ENCODE measurements around the gene CACNB2. TPM values are rescaled to one million over a fixed set of nuclear protein-coding genes. Genes with fewer than 3 reads are reported as not detected.
A peak's percentile ranks its signal among the peaks of the same experiment; 100 is the strongest.
"Not testable (repeated sequence)": the region's sequence is repeated elsewhere in the genome, so short reads cannot be mapped to it uniquely, and the experiment has no call there.

Gene CACNB2
- total and polyA plus RNA-seq, 4 donors, result 0.38 to 3.1 (median 0.83) TPM

GRCh38 chr10:18178854-18179483, 38.7 kb downstream of the CACNB2 start:
- Histone ChIP-seq H3K36me3 (ENCODE audit: control insufficient read depth in 4 of 4, insufficient read depth in 3 of 4, low read depth in 1 of 4, low read length in 3 of 4) (no peaks in the 10 kb centered on the region), H3K27me3 (ENCODE audit: control insufficient read depth in 4 of 4, insufficient read depth in 4 of 4, low read length in 3 of 4) (no peaks in the 10 kb centered on the region), H3K9ac (ENCODE audit: low read depth in 1 of 2, low read length in 2 of 2) (no peak overlapping the region), H3K27ac (ENCODE audit: low read depth in 1 of 2, low read length in 2 of 2) (no peak overlapping the region), H3K9me3 (ENCODE audit: control insufficient read depth in 4 of 4, low read length in 3 of 4) (no peaks in the 10 kb centered on the region), H3K4me1 (ENCODE audit: control insufficient read depth in 4 of 4, insufficient read depth in 4 of 4, low read length in 3 of 4) (no peaks in the 10 kb centered on the region), H3K4me3 (ENCODE audit: low read depth in 1 of 3, low read length in 3 of 3) (no peak overlapping the region)
- no peak for DNase-seq (ENCODE audit: low spot score)
- TF ChIP-seq REST (IDR thresholded peaks at IDR 0.05) (no peak), JUND (IDR thresholded peaks at IDR 0.05) (no peak), EGR1 (IDR thresholded peaks at IDR 0.05; ENCODE audit: low read depth in 2 of 2) (no peak), ATF3 (IDR thresholded peaks at IDR 0.05) (no peak)
- 62% methylated on average over 3 of the region's 3 CpGs for WGBS

- no peak overlapping the region for H3K9ac ChIP-seq (ENCODE audit: low read depth in 1 of 2, low read length in 2 of 2)
- WGBS, result 54% methylated on average over 6 of the region's 6 CpGs
- no peaks in the 10 kb centered on the region for H3K4me1 ChIP-seq (ENCODE audit: control insufficient read depth in 4 of 4, insufficient read depth in 4 of 4, low read length in 3 of 4)
- H3K9me3 ChIP-seq (ENCODE audit: control insufficient read depth in 4 of 4, low read length in 3 of 4), result no peaks in the 10 kb centered on the region
- TF ChIP-seq HNF4A (conservative IDR thresholded peaks at IDR 0.05), result no peak
- peak; percentile 34 to 71 for TF ChIP-seq RXRA (IDR thresholded peaks at IDR 0.05)
- no peak for TF ChIP-seq RAD21 (IDR thresholded peaks at IDR 0.05)
- TF ChIP-seq HNF4G (IDR thresholded peaks at IDR 0.05), result no peak
- no peak for TF ChIP-seq YY1 (IDR thresholded peaks at IDR 0.05)
- TF ChIP-seq FOXA2 (IDR thresholded peaks at IDR 0.05), result no peak
- H3K4me3 ChIP-seq (ENCODE audit: low read depth in 1 of 3, low read length in 3 of 3), result no peak overlapping the region
- no peak overlapping the region for H3K27ac ChIP-seq (ENCODE audit: low read depth in 1 of 2, low read length in 2 of 2)
- H3K36me3 ChIP-seq (ENCODE audit: control insufficient read depth in 4 of 4, insufficient read depth in 3 of 4, low read depth in 1 of 4, low read length in 3 of 4), result no peaks in the 10 kb centered on the region
- no peaks in the 10 kb centered on the region for H3K27me3 ChIP-seq (ENCODE audit: control insufficient read depth in 4 of 4, insufficient read depth in 4 of 4, low read length in 3 of 4)
- no peak for DNase-seq (ENCODE audit: low spot score)
These were observed 39.7 kb downstream of the CACNB2 start for GRCh38 chr10:18179891-18180290.

GRCh38 chr10:18181382-18181781, 41.2 kb downstream of the CACNB2 start:
- not testable (repeated sequence) for H3K4me1 ChIP-seq (ENCODE audit: control insufficient read depth in 4 of 4, insufficient read depth in 4 of 4, low read length in 3 of 4); DNase-seq (ENCODE audit: low spot score); H3K4me3 ChIP-seq (ENCODE audit: low read depth in 1 of 3, low read length in 3 of 3); H3K27ac ChIP-seq (ENCODE audit: low read depth in 1 of 2, low read length in 2 of 2); H3K9ac ChIP-seq (ENCODE audit: low read depth in 1 of 2, low read length in 2 of 2); H3K36me3 ChIP-seq (ENCODE audit: control insufficient read depth in 4 of 4, insufficient read depth in 3 of 4, low read depth in 1 of 4, low read length in 3 of 4); H3K9me3 ChIP-seq (ENCODE audit: control insufficient read depth in 4 of 4, low read length in 3 of 4); H3K27me3 ChIP-seq (ENCODE audit: control insufficient read depth in 4 of 4, insufficient read depth in 4 of 4, low read length in 3 of 4)
- 93% methylated on average over 5 of the region's 5 CpGs for WGBS

GRCh38 chr10:18185621-18186020, 45.4 kb downstream of the CACNB2 start:
- DNase-seq (ENCODE audit: low spot score), result no peak
- WGBS, result 67% methylated on average over 3 of the region's 3 CpGs
- Histone ChIP-seq H3K27ac (ENCODE audit: low read depth in 1 of 2, low read length in 2 of 2) (no peak overlapping the region), H3K4me3 (ENCODE audit: low read depth in 1 of 3, low read length in 3 of 3) (no peak overlapping the region), H3K36me3 (ENCODE audit: control insufficient read depth in 4 of 4, insufficient read depth in 3 of 4, low read depth in 1 of 4, low read length in 3 of 4) (no peaks in the 10 kb centered on the region), H3K9ac (ENCODE audit: low read depth in 1 of 2, low read length in 2 of 2) (no peak overlapping the region), H3K9me3 (ENCODE audit: control insufficient read depth in 4 of 4, low read length in 3 of 4) (no peaks in the 10 kb centered on the region), H3K4me1 (ENCODE audit: control insufficient read depth in 4 of 4, insufficient read depth in 4 of 4, low read length in 3 of 4) (no peaks in the 10 kb centered on the region), H3K27me3 (ENCODE audit: control insufficient read depth in 4 of 4, insufficient read depth in 4 of 4, low read length in 3 of 4) (no peaks in the 10 kb centered on the region)
- TF ChIP-seq YY1 (IDR thresholded peaks at IDR 0.05) (no peak), SP1 (IDR thresholded peaks at IDR 0.05) (no peak), JUND (IDR thresholded peaks at IDR 0.05) (no peak), ATF3 (IDR thresholded peaks at IDR 0.05) (no peak), REST (IDR thresholded peaks at IDR 0.05) (no peak), NR2F2 (IDR thresholded peaks at IDR 0.05) (no peak)

All from liver (tissue), 9 donors.